ENCODE data around the gene GPR3.
"Not testable (repeated sequence)": the region's sequence is repeated elsewhere in the genome, so short reads cannot be mapped to it uniquely, and the experiment has no call there.

The GPR3 gene

GRCh38 chr1:27380224-27380623, 12.2 kb upstream of the GPR3 start:
- no peak for DNase-seq (ENCODE audit: low read depth in 2 of 2)

DNA sequence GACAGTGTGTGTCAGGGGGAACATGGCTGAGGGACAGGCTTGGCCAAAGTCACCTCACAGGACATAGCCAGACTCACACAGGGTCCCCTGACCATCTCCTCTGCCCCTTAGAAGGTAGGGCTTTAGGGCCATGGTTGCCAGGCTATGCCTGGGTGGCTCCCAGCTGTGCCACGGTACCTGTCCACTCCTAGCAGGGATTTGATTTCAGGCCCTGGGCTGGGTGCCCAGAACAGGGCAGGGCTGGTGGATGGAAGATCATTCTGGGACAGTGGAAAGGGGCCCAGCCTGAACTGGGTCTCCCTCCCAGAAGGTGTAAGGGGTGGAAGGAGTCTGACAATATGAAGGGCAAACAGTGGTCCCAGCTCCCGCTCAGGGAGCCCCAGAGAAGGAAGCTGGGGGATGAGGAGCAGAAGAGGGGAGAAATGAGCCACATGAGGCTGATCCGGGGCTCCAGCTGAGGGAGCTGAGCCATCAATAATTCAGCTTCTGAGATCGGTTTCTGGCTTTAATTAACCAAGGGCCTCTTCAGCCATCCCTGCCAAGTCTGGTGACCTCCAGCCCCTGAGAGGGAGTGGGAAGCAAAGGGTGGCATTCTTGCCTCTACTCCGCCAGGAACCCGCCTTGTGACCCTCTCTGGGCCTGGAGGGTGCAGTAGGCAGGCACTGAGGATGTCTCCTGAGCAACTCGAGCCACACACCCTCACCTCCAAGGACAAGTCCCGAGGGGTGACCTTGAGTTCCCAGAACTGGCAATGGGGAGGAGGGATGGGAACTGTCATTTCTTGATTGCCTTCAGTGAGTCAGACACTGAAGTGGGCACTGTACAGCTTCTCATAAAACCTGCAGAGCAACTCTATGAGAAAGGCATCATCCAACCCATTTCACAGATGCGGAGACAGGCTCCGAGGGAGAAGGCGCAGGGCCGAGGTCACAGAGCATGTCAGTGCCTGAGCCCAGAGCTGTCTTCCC, 11.4 kb upstream of the GPR3 start:
- no peak for DNase-seq (ENCODE audit: low read depth in 2 of 2)

- DNase-seq (ENCODE audit: low read depth in 2 of 2) = no peak
These were observed 10.3 kb upstream of the GPR3 start for GRCh38 chr1:27381969-27382762.

DNA sequence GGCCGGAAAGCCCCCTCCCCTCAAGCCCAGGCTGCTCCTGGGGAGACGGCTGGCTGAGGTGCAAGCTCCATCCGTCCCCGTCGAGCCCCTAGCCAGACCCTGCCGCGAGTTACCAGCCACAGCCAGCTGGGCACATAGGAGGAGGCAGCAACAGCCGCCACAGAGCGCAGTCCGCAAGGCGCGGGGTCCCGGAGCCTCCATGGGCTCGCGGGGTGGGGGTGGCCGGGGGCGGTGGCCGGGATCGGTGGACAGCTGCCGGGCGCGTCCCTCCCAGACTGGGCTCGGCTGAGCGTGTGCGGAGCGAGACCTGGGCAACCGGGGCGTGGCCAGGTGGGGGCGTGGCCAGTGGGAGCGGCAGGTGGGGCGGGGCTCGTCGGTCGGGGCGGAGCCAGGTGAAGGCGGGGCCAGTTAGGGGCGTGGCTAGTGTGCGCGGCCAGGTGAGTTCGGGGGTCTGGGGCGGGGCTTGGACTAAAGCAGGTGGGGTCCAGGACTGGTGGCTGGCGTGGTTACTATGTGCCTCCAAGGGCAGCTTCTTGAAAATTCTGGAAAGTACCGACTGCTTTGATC, 9.3 kb upstream of the GPR3 start, which contains the start of gene CD164L2:
TSS of gene CD164L2 (minus strand) at position 295 of the 567 bp plus-strand sequence. CDS start at position 201, 94 bp downstream.
- DNase-seq (ENCODE audit: low read depth in 2 of 2) = peak; percentile 43 to 57

DNA sequence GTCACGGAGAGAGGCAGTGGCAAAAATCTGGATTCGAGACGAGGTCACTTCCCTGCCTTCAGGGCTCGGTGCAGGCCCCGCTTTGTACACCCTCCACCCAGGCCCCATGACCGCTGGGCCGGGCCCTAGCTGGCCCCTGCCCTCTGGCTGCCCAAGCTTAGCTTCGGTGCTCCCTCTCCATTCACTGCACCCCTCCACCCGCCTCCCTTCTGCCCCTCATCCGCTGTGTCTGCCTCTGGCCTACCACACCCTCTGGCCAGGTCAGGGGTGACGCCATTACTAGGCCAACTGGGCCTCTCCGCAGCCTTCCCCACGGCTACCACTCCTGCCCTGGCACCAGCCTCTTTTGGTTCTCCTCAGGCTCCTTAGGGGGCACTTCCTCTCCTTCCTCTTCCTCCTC, 8.8 kb upstream of the GPR3 start:
- DNase-seq (ENCODE audit: low read depth in 2 of 2) = no peak

DNA sequence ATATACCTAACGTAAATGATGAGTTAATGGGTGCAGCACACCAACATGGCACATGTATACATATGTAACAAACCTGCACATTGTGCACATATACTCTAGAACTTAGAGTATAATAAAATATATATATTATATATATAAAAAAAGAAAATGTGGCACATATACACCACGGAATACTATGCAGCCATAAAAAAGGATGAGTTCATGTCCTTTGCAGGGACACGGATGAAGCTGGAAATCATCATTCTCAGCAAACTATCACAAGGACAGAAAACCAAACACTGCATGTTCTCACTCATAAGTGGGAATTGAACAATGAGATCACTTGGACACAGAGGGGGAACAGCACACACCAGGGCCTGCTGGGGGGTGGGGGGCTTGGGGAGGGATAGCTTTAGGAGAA, 7.6 kb upstream of the GPR3 start:
- DNase-seq (ENCODE audit: low read depth in 2 of 2) = not testable (repeated sequence)

GRCh38 chr1:27388337-27389005, 4.0 kb upstream of the GPR3 start:
- DNase-seq (ENCODE audit: low read depth in 2 of 2) = peak; percentile 64 to 70

DNA sequence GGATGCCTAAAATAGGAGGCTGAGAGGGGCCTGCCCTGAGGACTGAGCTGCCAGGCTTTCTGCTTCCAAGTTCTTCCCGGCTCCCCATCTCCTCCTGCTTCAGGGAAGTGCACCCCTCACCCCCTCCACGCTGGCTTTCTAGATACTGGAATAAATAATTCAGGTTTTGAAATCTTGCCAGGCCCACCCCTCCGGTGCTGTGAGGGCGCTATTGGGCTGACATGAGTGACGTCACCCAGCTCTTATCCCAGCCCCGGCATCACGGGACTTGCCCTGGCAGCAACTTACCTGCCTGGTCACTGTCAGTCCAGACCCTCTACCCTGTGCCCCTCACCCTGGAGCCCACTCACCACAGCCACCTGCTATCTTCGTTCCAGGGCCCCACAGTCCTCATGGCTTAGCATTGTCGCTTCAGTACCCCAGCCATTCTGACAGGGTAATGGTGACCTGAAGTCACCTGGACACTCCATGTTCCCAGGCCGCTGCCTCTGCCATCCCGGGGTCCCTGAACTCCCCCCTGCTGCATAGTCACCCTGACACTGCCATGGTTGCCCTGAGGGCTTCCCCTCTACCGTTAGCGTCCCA, 819 bp upstream of the GPR3 start:
- no peak for DNase-seq (ENCODE audit: low read depth in 2 of 2)

GRCh38 chr1:27392778-27393635, 585 bp downstream of the GPR3 start:
- DNase-seq (ENCODE audit: low read depth in 2 of 2) = no peak

- DNase-seq (ENCODE audit: low read depth in 2 of 2) = no peak
These were observed 1.3 kb downstream of the GPR3 start for GRCh38 chr1:27393641-27394281.

DNA sequence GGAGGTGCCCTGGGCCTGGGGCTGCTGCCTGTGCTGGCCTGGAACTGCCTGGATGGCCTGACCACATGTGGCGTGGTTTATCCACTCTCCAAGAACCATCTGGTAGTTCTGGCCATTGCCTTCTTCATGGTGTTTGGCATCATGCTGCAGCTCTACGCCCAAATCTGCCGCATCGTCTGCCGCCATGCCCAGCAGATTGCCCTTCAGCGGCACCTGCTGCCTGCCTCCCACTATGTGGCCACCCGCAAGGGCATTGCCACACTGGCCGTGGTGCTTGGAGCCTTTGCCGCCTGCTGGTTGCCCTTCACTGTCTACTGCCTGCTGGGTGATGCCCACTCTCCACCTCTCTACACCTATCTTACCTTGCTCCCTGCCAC, 1.8 kb downstream of the GPR3 start:
- no peak for DNase-seq (ENCODE audit: low read depth in 2 of 2)

- no peak for DNase-seq (ENCODE audit: low read depth in 2 of 2)
These were observed 2.5 kb downstream of the GPR3 start for GRCh38 chr1:27394925-27395324.

DNA sequence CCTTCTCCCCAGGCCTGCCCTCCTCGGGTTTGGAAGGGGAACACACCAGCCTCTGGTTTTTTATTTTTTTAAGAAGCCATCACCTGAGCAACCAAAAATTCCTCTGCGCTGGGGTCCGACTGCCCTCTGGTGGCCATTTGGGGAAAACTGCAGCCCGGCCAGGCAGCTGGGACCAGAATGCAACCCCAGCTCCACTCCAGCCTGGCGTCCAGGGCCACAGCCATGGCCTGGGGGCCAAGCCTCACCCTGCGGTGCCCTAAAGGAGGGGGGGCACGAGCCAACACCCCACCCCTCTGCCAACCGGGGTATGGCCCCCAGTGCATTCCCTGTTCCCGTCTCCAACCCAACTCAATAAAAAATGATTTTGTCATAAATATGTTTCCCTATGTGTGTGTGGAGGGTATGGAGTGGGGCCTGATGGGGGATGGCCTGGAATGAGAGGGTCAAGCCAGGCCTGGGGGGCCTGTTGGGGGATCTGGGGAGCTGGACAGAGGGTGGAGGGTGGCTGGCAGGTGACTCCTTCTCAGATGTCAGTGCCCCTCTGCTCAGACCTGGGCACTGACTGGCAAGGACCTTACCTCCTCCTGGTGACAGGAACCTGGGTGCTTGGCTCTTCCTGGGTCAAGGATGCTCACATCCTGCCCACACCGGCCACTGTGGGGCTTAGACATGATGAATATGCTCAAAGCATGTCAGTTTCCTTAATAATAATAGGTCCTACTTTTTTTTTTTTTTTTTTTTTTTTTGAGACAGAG, 3.2 kb downstream of the GPR3 start:
- peak; percentile 69 to 73 for DNase-seq (ENCODE audit: low read depth in 2 of 2)

DNA sequence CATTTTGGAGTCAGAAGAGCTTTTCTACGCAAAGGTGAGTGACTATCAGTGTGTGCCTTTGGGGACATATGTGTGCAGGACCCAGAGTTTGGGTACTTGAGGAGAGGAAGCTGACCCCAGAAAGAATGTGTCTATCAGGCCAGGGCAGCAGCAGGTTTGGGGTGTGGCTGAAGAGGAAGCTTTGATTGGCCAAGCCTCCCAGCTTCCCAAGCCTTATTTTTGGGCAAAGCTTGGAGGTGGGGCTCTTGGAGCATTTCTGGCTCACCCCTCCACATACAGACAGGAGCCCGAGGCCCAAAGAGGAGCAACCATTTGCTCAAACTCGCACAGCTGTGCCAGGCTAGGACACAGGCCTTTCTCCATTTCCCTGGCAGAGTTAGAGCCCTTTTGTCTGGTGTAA, 4.7 kb downstream of the GPR3 start:
- DNase-seq (ENCODE audit: low read depth in 2 of 2) = no peak

GRCh38 chr1:27397749-27398148, 5.3 kb downstream of the GPR3 start:
- DNase-seq (ENCODE audit: low read depth in 2 of 2) = no peak

GRCh38 chr1:27398405-27399149, 6.2 kb downstream of the GPR3 start:
- no peak for DNase-seq (ENCODE audit: low read depth in 2 of 2)

DNA sequence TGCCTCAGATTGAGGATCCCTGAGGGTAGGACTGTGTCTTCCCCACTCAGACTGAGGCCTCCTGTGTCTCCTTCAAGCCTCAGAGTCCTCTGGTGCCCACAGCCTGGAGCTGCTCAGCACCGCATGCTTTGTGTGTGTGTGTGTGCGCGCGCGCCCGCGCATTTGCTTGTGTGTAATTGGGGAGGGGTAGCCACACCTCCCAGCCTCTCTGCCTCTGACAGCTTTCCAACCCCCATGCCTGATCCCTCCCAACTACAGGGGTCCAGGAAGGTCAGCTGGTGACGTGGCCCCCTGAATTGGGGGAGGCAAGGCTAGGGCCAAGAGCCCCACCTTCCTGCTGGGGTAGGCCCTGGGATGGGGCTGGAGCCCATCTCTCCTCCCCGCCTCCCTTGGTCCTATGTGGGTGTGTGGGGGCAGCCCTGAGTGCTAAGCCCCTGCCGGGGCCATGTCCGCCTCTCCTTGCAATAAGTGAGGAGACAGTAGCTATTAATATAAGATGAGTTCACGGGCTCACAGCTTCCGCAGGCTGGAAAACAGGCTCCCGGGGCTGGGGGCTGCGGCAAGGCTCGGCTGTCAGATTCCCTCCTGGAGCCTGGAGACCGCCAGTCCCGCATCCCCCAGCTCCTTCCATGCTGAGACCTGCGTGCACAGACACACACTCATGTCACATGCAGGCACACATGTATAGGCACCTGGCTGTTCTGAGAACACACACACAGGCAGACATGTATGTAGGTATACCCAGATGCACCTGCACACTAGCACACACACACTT, 7.0 kb downstream of the GPR3 start:
- DNase-seq (ENCODE audit: low read depth in 2 of 2) = no peak

Measured in stimulated activated CD4-positive, alpha-beta T cell treated with anti-CD3 and anti-CD28 coated beads, Interleukin-4, amount 100 ng/mL, for 48 hours (primary cell).